Activated effector memory CD4-positive, alpha-beta T cell treated with anti-CD3 and anti-CD28 coated beads, Interleukin-2, amount 50 U/mL, for 16 hours (primary cell): Measurements from ENCODE around the gene TBCD.

ENCODE experiments used
- DNase-seq: peaks from one replicate; pipeline ENCODE4 v3.0.0-alpha.2; 2020

TBCD gene

DNA sequence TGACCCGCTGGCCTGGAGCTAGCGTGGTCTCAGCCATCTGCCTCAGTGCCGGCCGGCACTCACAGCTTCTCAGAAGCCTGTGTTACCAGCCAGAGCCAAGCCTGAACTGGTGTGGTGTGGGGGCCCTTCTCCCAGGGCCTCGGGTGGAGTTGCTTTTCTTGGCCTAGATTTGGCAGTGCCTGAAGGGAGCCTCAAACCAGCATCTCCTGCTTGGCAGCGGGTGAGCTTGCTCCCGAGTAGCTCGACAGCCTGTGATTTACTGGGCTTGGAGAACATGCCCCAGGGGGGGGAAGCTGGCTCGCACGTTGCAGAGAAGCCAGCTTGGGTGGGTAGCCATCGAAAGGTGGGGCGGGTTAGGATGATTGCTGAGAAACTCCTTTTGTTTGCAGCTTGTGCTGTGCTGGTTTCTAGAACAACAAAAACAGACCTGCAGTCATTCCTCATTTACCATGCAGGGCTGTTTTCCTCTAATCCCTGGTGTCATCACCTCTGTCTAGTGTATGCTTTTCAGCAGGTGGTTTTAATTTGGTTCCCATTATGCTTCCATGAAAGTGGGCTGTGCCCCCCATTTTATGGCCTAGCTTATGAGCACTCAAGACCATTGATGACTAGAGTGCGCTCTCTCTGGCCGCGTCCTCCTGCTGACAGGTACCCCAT lies 42.2 kb downstream of the TBCD start:
- no peak for DNase-seq

DNA sequence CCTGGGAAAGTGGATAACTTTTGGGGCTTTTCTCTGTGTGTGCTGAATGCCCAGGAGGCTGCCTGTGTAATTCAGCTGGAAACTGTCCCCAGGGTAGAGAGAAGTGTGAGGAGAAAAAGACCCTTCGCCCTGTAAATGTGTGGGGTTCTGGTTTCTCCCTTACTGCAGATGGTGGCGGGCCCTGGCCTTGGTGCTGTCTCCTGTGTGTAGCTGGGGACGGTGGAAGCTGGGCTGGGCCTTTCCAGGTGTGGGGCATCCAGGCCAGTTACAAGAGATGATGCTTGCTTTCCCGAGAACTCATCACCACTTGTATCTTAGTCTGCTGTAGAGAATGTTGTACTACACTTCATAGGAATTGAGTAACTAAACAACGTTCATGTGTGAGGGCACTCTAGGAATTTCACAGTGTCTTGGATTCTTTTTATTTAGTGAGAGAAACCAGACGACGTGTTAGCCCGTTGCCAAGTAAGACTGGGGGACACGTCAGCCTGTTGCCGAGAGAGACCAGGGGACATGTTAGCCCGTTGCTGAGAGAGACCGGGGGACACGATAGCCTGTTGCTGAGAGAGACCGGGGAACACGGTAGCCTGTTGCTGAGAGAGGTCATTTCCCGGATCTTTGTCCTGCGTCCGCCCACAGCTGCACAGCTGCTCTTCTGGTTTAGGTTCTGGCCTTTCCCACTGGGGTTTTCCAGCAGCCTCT lies 43.1 kb downstream of the TBCD start:
- no peak for DNase-seq

DNA sequence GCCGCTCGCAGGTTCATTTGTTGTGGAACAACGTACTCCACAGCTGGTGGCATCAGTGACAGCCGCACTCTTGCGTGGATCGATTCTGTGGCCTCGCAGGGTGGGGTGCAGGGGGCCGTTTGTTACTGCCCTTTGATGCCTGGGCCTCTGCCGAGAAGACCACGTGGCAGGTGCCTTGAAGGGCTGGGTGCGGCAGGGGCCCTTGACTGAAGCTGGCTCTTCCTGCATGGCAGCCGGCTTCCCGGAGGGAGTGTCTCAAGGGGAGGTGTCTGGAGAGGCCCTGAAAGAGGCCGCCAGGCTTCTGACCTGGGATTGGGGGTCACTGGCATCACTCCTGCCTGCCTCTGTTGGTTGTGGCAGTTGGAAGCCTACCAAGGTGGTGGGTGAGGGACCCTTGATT lies 43.8 kb downstream of the TBCD start:
- no peak for DNase-seq

DNA sequence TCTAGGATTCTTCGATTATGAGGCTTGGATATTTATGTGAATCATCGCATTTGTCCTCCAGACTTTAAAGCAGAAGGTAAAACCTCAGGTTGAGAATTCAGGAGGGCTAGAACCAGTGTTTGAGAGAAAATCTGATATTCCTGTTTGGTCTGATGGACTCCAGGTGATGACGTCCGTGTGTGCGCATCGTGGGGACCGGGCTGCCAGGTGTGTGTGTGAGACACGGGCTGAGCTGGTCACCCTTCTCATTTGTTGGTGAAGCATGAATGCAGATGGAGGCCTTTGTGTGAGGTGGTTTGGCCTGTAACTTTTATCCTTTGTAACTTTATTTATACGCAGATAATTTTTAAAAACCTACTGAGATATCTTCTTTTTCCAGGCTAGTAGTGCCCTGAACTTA lies 45.2 kb downstream of the TBCD start:
- no peak for DNase-seq

DNA sequence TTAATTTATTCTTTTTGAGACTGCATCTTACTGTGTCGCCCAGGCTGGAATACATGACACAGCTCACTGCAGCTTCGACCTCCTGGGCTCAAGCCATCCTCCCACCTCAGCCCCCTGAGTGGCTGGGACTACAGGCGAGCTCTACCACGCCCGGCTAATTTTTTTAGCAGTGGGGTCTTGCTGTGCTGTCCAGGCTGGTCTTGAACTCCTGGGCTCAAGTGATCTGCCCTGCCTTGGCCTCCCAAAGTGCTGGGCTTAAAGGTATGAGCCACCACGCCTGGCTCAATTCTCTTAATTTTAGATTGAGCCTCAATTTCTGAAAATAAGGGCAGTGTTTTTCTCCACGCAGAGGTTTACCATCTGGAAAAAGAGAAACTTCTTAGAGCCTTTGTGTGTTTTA lies 46.9 kb downstream of the TBCD start:
- no peak for DNase-seq

DNA sequence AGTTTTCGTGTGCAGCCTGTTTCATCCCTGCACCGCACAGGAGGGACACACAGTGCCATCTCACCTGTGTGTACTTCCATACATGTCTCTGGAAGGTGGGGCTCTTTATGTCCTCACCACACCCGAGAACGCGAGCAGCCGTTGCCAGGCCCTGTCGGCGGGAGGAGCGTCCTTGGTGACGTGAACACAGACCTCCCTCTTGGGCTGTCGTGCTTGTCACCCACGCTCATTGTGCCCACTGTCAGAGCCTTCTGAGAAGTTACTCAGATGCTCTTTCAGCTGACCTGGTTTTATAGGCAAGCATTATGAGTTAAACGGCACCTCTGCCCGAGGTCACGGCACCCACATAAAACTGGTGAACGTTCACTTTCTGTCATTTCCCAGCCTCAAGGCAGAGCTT lies 47.7 kb downstream of the TBCD start:
- no peak for DNase-seq

DNA sequence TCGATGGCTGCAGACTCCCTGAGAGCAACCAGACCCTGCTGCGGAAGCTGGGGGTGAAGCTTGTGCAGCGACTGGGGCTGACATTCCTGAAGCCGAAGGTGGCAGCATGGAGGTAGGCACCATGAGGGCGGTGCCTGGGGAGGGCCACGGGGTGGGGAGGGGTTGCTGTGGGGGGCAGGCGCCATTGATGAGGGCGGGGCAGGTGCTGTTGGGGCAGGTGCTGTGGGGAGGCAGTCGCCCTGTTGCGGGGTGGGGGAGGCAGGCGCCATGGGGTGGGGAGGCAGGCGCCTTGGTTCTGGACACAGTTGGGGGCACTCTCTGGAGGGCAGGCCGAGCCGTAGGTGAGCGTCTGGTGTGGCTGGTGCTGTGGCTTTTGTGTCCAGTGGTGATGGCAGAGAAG lies 49.0 kb downstream of the TBCD start:
- DNase-seq, result no peak

DNA sequence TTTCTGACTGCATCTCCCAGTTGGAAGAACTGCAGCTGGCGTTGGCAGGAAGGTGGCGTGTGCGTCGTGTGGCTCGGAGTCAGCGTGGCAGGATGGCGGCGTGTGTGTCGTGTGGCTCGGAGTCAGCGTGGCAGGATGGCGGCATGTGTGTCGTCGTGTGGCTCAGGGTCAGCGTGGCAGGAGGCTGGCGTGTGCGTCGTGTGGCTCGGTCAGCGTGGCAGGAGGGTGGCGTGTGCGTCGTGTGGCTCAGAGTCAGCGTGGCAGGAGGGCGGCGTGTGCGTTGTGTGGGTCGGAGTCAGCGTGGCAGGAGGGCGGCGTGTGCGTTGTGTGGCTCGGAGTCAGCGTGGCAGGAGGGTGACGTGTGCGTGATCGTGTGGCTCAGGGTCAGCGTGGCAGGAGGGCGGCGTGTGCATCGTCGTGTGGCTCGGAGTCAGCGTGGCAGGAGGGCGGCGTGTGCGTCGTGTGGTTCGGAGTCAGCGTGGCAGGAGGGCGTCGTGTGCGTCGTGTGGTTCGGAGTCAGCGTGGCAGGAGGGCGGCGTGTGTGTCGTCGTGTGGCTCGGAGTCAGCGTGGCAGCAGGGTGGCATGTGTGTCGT lies 49.6 kb downstream of the TBCD start:
- no peak for DNase-seq

DNA sequence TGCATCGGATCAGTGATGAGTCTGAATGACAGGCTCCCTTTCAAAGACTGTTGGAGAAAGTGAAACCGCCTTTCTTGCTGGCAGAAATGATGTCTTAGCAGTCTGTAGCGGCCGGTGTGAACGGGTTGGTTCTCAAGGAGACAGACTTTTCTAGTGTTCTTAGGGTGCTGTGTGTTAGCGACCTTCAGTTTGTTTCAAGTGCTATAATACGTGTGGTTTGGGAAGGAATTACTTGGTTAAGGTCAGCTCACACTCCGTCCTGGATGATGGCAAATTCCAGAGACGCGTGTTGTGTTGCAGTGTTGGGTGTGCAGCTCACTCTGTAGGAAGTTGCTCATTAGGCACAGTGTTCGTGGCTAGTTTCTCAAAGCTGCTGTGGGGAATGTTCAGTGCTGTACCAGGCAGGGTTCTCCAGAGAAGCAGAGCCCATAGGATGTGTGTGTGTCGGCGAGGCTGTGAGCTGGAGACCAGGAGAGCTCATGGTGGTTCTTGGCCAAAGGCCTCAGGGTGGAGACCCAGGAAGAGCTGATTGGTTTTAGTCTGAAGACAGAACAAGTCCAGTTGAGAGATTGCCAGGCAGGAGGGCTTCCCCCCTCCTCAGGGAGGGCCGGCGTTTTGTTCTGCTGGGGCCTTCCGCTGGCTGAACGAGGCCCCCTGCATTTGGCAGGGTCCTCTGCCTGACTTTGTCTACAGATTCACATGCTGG lies 50.4 kb downstream of the TBCD start:
- DNase-seq, result no peak

DNA sequence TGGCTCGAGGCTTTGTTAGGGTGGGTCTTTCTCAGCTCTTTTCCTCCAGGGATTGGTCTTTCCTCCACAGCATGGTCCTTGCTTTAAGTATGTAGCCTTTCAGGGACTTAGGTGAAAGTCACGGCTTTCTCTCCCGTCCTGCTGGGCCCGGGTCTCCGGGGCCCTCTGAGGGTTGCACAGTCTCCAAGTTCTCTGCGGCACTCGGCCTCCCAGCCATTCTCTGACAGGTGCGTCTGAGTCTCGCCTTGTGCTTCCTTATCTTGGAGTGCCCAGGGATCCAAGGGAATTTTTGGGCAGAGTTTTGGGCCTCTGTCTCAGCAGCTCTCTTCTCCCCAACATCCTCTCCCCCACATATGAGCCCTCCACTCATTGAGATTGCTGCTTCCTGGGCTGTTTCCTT lies 51.3 kb downstream of the TBCD start:
- DNase-seq, result no peak

DNA sequence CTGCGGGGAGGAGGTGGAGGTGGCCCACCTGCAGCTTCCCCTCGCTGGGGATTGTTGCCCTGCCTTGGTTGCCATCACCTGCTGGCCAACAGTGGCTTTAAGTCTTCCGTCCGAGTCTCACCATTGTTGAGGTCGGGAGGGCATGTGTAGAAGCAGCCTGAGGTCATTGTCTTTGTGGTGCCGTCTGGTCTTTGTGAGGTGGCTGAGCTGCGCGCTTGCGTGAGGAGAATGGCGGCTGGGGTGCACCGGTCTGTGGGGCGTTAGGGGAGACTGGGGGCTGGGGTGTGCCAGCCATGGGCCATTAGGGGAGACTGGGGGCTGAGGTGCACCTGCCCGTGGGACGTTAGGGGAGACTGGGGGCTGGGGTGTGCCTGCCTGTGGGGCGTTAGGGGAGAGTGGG lies 51.7 kb downstream of the TBCD start:
- DNase-seq, result no peak

DNA sequence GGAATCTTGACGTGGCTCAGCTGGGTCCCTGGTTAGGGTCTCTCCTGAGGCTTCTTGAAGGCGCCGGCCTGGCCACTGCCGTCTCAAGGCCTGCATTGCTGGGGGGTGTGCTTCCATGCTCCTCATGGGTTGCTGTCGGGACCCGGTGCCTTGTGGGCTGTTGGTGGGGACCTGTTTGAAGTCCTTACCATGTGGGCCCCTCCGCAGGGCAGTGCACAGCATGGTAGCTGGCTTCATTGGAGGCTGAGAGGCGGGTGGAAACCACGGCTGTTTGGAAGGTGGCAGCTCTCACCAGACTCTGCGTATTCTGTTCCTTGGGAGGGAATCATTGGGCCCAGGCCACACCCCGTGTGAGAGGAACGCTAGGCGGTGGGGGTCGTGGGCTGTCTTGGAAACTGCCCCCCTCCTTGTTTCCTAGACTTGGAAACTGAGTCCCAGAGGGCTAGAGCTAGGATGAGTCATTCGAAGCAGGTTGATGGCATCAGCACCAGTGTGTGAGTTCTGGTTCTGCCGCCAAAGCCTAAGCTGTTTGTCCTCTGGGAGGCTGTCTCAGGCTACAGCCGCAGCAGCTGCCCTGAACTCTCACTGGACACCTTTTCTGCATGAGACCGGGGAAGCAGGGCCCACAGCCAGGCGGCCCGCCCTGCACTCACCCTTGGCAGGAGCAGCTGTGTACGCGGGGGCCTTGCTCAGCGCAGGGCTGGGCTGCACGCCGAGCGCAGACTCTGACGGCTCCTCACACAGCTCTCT lies 52.8 kb downstream of the TBCD start:
- no peak for DNase-seq

DNA sequence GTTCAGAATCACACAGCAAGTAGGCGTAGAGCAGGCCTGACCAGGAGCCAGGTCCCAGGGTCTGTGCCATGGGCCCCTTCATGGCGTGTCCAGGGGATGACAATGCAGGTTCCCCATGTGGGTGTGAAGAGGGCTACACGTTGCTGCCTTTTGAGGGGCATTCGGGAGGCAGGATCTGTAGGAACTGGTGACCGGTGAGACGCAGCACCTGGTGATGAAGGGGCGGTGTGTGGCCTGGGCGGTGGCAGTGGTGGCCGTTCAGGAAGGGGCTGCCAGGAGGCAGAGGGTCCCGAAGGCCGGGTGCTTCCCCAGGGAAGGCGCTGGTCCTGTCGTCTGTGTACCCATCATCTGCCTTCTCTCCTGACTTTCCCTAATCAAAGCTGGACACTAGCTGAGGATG lies 53.4 kb downstream of the TBCD start:
- DNase-seq, result no peak

DNA sequence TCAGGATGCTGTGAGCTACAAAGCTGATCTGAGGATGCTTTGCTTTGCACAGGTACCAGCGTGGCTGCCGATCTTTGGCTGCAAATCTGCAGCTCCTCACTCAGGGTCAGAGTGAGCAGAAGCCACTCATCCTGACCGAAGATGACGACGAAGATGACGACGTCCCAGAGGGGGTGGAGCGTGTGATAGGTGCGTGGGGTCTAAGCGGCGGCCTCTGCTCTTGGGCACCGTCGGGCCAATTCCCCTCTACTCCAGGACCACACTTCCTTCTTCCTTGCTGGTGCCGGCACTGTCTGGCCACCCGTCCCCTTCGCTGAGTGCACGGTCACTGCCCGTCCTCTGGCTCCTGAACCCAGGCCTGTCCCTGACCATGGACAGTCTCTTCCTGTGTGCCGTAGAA lies 54.0 kb downstream of the TBCD start:
- no peak for DNase-seq

DNA sequence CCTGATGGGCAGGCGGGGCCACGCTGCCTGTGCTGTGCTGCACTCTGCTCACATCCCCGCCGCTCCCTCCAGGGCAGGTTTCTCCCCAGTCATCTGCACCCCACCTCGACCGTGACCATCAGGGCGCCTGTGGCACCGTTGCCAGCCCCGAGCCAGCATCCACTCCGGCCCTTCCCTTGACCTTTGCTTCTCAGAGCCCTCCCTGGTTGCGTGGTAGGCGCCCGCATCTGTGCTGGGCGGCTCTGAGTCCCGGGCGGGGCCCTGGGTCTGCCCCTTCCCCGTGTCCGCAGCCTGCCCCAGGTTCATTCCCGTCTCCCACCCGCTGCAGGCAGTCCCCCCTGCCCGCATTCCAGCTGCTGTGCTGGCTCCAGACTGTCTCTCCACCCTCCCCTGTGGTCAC lies 54.8 kb downstream of the TBCD start:
- DNase-seq, result no peak

DNA sequence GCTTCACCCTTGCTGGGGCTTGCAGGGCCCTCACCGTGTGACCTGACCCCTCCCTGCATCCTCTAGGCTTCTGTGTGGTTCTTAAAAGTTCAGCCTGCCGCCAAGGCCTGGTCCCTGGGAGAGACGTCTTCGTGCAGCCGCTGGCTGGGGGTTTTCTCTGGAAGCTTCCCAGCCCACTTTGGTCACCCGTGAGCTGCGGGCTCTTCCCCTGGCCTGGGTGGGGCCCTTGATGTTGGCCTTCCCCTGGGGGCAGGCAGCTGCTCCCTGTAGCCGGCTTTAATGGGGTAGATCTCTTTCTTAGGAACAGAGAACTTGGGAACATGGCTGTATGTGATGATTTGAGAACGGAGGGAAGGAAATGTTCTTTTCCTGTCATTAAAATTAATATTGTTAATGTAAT lies 55.2 kb downstream of the TBCD start:
- DNase-seq, result no peak

DNA sequence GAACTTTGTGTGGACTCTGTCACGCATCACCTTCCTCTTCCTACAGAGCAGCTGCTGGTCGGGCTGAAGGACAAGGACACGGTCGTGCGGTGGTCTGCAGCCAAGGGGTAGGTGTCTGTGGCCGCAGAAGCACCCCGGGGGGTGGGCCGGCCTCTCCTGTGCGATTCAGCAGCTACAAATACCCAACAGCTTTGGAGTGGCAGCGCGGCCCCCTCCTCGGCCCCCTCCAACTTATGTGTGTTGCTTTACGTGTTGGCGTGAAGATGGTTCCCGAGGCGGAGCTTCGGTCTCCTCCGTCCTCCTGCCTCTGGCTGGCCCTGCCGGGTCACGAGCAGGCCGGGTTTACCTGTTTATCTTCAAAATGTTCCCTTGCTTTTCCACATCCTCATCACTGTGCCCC lies 55.7 kb downstream of the TBCD start:
- no peak for DNase-seq

DNA sequence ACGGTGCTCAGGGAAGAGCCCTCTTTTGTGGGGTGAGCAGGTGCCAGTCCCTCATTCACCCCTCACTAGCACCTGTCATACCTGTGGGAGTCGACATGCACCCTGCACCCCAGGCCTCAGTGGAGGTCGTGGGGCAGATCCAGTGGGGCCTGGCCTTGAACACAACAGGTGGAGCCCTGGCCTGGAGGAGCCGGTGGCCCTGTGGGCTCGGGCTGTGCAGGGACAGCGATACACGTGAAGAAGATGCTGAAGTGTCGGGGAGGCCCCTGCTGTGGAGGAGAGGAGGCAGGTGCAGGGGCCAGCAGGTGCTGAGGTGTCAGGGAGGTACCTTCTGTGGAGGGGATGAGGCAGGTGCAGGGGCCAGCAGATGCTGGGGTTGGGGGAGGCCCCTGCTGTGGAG lies 56.1 kb downstream of the TBCD start:
- no peak for DNase-seq

DNA sequence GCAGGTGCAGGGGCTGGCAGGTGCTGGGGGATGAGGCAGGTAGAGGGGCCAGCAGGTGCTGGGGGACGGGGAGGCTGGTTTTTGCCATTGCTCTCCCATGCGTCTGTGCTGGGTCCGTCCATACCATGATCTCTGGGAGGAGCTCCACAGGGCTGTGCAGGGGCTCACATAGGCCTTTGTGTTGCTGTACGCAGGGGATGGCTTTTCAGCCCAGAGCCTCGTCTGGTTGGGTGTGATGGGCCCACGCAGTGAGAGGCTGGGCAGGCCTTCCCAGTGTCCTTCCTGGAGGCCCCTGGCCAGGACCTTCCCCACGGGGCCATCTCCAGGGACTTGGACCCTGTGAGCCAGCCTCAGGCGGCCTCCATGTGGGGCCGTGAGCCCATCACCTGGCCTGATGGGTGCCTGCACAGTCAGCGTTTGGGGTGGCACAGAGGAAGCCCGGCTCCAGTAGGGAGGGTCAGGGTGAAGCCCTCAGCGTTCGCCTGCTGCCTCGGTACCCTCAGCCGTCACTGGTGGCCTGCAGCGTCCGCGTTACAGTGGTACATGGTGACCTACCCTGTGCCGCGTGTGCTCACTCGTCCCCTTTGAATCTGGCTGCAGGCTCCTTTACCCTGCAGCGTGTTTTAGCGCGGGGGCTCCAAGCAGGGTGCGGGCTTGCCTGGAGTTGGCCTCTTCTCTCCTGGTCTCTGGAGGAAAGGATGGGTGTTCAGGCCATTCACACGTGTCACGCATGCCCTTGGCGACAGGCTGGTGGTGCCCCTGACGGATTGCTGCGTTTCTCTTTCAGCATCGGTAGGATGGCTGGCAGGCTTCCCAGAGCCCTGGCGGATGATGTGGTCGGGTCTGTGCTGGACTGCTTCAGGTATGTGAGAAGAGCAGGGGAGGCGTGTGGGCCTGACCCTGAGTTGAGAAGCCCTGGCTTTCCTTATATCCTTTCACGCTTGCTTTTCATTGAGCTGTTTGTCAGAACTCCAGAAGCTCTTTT lies 57.3 kb downstream of the TBCD start:
- no peak for DNase-seq

DNA sequence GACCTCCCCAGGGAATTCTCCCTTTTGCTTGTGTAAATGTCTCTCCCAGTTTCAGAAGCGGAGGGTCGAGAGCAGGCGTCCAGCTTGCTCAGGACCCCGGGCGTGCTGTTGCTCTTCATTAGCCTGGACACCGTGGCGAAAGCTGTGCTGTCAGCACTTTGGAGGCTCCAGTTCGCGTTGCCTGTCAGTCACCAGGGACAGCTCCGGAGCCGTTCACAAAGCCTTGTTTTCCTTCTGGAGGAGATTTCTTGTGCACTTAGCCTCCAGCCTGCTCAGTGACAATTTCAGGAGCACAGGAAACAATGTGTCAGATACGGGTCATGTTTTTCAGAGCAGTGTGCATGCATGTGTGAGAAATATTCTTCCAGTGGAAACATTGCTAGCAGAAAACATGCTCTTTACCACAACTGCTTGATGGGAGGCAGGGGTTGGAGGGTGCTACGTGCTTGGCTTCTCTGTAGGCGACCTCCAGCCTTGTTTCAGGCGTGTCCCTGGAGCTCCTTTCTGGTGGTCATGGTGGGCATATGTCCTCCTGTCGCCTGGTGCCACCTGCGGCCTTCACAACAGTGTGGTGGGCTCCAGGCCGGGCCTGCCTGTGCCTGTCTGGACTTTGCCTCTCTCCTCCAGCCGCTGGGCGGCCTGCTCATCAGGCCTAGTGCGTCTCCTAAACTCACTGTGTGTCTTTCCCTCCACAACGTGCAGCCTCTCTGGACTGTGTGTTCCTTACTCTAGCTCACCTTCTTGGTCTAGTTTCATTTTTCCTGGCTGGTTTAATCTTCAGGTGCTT lies 59.0 kb downstream of the TBCD start:
- DNase-seq, result no peak

DNA sequence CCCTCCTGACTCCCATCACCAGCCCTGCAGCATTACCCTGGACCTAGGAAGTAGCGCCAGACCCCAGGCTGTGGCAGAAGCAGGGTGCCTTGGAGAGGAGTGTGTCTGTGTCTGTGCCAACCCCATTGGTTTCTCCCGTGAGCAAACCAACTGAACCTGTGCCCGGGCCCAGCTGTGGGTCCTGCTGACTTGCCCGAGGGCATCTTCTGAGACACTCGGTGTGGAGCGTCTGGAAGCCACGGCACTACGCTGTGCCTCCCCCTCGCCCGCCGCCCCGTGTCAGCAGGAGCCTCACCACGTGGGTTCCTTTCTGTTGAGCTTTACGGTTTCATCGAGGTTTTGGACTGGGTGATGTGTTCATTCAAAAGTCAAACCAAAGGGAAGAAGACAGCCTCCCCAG lies 60.2 kb downstream of the TBCD start:
- DNase-seq, result no peak
